GM18519 (cell line): Measurements from ENCODE around the gene SV2C.
"Not testable (repeated sequence)": the region's sequence is repeated elsewhere in the genome, so short reads cannot be mapped to it uniquely, and the experiment has no call there.

Experiments
- ATAC-seq: cut with Tn5 transposase; IDR thresholded peaks from one replicate; pipeline ENCODE4 v1.9.1; 2021; ENCODE audit warnings: mild to moderate bottlenecking, moderate library complexity; ENCODE audit not compliant: unreplicated experiment, low FRiP score

The SV2C gene, protein sequence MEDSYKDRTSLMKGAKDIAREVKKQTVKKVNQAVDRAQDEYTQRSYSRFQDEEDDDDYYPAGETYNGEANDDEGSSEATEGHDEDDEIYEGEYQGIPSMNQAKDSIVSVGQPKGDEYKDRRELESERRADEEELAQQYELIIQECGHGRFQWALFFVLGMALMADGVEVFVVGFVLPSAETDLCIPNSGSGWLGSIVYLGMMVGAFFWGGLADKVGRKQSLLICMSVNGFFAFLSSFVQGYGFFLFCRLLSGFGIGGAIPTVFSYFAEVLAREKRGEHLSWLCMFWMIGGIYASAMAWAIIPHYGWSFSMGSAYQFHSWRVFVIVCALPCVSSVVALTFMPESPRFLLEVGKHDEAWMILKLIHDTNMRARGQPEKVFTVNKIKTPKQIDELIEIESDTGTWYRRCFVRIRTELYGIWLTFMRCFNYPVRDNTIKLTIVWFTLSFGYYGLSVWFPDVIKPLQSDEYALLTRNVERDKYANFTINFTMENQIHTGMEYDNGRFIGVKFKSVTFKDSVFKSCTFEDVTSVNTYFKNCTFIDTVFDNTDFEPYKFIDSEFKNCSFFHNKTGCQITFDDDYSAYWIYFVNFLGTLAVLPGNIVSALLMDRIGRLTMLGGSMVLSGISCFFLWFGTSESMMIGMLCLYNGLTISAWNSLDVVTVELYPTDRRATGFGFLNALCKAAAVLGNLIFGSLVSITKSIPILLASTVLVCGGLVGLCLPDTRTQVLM

DNA sequence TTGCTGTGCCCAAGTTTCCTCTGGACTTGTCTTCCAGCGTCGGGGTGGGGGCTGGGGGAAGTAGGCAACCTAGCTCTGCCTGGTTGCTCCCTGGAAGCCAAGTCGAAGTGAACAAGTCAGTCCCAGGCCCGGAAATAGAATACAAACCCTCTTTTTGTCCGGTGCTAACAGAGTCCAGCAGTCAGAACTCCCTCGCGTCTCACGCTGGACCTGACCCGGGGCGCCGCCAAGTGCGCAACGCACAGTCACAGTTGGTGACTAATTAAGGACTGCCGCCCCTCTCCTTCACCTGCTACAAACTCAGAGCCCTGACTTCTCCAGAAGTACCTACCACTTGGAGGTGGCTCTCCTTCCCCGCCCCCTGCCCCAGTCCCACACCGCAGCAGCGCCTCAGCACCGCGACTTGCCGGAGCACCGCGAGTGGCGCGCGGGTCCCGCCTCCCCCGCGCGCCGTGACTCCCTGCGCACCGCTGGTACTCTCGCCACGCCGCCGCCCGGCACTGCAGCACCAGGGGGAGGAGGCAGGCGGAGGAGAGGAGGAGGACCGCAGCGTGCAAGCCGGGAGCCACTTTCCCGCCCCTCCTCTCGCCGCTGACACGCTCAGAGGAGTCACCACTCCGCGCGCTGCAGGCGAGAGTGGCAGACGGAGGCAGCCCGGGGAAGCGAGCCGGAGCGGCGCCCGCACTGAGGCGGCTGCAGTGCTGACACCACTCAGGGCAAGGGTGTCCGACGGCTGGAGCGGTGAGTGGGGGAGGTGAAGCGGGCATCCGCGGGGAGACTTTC lies at the start of gene SV2C:
SV2C (plus strand) TSS at position 612 of the 783 bp plus-strand sequence. CDS start 48,368 bp downstream, outside the sequence.
- no peak for ATAC-seq

DNA sequence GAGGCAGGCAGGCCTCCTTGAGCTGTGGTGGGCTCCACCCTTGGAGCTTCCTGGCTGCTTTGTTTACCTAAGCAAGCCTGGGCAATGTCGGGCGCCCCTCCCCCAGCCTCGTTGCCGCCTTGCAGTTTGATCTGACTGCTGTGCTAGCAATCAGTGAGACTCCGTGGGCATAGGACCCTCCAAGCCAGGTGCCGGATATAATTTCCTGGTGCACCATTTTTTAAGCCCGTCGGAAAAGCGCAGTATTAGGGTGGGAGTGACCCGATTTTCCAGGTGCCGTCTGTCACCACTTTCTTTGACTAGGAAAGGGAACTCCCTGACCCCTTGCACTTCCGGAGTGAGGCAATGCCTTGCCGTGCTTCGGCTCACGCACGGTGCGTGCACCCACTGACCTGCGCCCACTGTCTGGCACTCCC lies 45.4 kb upstream of the SV2C start:
- ATAC-seq, result not testable (repeated sequence)

DNA sequence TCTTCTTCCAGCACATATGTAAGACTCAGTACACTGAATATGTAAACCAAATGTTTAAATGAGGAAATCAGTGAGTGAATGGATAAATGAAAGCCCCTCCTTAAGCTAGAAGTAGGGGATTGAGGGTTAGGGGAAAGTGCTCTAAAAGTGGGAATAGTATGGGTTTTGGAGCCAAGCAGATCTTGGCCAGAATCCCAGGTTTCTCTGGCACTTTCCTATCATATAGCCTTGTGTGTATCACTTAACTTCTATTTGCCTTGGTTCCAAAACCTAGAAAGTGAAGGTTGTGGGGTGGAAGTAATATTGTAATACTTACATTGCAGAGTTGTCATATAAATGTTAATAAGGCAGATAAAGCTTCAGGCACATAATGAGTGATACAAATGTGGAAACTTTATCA lies 45.0 kb upstream of the SV2C start:
- ATAC-seq, result no peak

DNA sequence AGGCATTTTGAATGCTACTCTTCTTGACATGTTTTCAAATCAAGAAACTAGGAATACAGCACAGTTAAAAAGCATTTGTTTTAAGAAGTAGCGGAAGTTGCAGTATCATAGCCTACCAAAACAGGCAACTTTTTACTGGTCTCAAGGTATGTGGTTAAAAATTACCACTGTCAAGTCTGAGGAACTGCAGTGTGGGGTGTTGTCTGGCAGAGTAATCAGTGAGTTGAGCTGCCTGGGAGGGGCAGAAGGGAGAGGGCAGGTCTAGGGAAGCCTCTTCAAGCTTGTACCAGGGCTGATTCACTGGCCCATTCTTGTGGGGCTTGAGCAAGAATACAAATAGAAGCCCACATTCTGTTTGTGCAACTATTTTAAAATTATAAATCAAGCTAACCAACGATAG lies 42.4 kb upstream of the SV2C start:
- ATAC-seq, result no peak

DNA sequence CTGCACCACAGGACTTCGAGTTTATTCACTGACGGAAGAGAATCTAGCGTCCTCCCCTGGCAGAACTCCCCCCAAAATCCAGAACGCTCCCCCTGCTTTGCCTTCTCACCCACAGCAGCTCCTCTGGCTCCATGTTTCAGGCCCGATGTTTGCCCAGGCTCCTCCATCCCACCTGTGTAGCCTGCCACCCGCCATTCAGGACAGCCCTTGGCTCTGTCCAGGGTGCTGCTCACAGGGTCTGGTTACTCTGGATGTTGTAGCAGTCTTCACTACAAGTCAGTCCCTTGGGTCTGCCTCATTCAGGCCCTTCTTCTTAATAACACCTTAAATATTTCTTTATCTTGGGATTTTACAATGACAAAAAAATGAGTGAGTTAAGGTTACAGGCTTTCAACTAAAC lies 41.3 kb upstream of the SV2C start:
- ATAC-seq, result no peak

DNA sequence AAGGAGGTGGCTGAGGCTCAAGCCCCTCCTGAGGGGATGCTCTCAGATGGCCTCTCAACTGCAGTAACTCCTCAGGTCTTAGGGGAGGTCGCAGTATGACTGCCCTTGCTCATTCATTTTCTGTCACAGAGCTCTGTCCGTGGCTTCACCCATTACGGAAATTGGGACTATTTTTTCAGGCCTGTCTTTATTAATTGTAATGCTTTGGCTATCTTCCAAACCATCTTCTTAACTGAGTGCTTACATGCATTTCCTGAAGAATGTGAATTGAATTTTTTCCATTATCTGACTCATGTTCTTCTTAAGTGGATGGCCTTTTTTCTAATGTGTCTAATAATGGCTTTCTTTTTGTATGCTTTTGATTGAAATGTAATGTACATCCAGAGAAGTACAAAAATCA lies 36.4 kb upstream of the SV2C start:
- no peak for ATAC-seq

DNA sequence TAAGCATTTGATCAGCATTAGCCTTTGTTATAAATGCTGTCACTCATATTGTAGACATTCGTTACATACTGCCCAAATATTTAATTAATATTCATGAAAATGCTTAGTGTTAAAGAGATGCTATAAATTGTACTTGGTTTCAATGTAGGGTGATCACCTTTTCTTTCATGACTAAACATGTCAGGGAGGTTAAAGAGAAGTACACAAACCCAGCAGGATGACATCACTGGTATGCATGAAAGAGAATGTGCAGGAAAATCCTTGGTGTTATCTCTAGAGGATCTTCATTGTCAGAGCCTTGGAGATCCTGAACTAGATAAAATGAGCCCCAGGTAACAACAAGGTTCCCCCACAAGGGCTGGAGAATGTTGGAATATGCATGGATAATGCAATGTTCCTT lies 33.0 kb upstream of the SV2C start:
- ATAC-seq, result no peak

DNA sequence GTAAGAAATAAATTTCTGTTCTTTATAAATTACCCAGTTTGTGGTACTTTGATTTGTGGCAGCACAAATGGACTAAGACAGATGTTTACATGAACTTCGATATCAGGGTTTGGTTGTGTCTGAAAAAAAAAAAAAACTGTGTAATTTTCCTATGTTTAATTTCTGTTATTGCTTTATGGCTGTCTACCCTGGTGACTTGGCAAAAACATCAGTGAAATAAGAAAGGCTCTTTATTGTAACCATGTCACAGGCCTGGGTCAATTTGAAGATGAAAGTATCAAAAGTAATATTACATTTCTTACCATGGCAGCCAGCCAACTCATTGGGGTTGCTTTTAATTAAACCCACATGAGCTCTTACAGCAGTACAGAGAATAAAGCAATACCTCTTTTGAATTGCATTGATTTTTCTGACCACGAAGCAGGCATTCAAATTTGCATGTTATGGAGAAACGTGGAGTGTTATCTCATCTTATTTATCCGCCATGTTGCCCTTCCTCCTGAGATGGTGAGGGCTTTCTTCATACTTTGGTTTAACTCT lies 20.6 kb upstream of the SV2C start:
- ATAC-seq, result no peak

DNA sequence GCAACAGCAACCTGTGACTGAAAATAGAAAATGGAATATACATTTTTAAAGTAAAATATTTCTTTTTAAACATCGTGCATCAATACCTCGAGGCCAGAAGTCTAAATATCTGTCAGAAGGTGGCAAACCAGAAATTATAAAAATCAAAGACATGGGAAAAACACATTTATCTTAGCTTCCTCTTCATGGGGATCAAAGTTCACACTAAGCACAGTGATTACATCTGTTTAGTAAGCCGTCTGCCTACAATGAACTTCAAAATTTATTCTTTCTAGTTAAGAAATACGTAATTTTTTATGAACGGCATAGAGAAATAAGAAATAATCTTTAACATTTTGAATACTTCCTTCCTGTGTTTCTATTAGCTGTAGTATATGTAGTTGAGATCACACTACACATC lies 17.9 kb upstream of the SV2C start:
- no peak for ATAC-seq

DNA sequence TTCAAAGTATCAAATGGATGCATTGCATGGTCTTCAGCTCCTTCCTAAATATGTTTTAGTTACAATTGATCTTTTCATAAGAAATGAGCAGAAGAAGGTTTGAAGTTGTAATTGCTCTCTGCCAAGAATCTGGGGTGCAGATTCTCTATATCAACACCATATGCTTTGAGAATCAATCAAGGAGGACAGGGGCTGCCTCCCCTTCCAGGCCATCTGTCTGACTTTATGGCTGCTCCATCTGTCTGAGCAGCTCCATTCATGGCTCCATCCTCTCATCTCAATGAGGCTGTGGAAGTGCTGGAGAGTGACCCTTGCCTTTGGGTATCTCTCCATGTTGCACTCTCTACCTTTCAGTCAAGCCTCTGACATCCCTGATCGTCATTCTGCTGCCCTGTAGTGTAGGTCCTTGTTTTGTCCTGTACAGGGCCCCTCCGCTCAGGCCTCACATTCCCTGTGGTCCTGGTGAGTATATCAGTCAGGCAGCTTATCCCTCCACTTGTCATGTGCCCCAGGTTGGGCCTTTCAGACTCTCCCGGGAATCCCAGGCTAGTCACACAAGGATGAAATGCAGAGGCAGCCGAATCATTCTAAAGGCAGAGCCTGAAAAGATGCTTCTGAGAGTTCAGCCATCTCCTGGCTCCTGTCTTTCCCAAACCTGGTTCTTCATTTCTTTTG lies 14.0 kb upstream of the SV2C start:
- no peak for ATAC-seq

DNA sequence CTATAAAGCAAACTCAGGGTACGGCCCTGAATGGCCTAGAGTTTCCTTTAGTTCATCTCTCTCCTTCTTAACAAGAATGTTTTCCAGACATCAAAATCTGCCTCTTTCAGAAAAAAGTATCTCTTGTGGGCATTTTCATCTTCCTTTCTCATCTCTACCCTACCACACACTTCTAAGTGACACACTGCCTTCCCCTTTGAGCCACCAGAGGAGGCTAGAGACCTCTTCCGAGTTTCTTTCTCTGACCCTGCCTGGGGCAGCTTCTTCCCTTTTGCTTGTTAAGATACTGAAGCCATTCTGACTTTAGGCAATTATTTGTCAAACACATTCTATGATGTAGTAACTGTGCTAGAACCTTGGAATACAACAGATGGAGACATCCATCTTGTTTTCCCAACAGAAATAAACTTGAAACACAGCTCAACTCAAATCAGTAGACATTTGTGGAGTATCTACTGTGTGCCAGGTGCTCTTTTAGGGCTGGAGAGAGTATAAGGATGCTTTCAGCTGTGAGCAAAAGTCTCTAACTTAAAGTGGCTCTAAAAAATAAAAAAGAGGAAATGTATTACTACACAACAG lies 8.6 kb upstream of the SV2C start:
- ATAC-seq, result no peak

DNA sequence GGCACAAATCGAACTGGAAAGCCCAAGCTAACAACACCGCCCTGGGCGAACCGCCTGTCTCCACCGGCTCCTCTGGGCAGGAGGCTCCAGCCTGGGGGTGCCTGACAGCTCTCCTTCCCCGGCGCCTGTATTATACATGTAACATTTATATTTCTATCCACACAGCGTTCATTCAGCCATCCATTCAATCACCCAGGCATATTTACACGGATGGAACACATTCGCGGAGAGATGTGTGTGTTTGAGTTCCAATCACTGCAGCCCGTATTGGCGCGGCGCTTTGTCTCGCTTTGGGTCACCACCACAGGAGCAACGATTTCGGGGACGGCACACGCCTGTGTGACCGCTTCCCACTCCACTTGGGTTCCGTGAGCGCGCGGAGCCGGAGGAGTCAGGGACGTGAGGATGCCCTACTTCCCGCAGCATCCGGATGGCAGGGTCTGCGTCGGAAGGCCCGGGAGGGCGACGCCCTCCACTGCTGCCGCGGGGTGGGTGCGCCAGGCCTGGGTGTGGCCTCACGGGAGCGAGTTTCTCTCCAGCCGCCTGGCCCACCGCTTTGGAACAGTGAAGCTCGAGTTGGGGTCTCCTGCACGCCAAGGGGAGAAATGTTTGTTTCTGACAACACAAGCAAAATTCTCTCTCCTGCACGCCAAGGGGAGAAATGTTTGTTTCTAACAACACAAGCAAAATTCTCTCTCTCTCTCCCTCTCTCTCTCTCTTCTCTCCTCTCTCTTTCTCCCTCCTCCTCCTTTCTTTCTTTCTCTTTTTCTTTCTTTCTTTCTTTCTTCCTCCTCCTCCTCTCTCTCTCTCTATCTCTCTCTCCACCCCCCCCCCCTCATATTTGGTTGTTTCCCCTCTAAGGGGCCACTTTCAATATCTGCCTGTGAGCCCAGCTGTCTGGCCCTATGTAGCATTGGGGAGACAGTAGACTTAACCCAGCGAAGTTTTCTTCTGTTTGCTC lies 1.1 kb upstream of the SV2C start:
- ATAC-seq, result no peak

DNA sequence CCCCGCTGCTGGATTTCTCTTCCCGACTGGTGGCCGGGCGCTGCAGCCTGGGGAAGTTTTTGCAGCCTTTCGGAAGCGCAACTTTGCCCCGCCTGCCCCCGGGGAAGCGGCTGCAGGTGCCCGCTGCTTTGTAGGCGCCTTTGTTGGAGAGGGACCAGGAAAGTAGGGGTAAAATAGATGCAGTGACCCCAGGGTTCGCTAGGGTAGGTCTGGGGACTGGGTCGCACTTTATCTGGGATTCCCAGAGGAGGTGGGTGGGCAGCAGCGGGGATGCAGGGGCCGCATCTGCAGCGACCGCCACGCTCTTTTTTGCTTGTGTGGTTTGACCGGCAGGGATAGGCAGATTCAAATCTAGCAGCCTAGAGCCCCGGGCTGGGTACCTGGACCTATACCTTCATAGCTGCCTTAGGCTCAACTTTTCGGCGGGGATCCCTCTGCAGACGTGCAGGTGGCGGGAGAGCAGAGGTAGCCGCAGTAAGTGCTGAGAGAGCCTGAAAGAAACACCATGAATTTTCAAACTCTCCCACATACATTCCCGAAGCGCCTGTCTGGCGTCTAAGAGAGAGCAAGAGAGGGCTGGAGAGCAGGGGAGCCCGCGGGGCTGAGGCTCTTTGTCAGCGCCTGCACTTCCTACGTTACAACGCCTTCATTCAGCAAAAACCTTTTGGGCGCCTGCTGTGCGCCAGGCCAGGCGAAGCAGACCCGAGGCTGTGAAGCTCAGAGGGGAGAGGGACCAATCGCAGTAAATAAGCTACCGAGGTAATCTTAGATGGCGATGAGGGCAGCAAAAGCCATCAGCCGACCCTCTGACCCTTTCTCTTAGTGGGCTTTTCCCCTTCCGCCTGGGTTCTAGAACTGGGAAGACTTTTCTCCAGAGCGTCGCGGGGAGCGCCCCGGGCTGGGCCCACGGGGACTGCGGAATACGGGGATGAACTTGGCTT lies 642 bp downstream of the SV2C start:
- ATAC-seq, result no peak

DNA sequence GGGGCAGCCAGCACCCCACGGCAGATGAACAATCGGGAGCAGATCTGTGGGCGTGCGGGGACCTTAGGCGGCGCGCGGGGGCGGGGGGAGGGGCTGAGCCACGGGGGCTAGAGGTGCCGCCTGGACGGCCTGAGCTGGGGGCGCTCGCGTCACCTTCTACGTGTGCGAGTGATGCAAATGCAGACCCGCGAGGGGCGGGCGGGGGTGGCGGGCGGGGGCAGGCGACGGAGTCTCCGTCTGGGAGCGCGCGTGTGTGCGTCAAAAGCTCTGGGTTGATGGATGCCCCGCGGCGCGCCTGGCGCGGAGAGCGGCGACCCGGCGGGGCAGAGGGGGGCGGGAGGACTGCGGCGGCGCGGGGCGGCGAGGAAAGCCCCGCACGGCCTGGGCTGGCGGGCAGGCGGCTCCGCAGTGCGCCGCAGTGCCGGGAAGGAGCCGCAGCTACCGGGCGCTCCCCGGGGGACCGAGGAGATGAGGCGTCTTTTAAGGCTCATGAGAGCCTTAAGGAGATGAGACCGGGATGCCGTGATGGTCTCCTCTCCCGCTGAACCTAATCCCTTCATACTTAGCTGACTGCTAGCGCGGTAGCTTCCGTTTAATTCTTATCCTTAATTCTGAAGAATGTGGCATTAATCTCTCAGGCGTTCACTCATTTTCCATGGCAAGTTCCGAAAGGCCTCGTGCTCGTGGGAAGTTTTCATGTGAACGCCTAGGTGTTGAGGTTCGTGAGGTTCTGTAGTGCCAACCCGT lies 1.5 kb downstream of the SV2C start:
- ATAC-seq, result no peak

DNA sequence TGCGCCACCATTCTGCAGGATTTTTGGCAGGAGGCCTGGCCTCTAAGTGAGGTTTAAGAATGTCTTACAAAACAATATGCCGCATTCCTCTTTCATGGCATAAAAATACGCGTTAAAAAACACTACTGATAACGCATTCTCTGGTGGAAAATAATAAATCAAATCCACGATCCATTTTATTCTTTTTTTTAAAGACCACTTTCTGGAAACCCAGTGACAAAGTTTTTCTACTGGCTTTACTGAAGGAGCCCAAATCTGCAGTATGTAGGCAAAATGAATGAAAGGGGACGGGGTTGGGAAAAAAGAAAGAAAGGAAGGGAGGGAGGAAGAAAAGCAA lies 2.0 kb downstream of the SV2C start:
- ATAC-seq, result no peak

DNA sequence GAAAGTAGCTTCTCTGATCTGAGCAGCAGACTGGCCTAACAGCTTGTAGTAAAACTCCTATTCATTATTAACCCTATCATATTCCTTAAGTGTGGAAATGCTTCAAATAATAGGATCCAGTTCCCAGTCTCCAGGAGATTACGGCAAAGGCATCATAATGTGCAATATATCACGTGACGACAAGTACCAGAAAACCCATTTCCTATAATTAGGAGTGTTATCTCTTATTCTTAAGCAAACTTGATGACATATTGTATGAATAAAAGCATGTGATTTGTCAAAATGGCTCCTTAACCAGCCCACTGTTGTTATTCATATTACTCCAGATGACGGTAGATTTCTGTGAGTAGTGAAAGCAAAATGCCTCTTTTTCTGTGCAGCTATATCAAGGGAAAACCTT lies 2.9 kb downstream of the SV2C start:
- ATAC-seq, result no peak

DNA sequence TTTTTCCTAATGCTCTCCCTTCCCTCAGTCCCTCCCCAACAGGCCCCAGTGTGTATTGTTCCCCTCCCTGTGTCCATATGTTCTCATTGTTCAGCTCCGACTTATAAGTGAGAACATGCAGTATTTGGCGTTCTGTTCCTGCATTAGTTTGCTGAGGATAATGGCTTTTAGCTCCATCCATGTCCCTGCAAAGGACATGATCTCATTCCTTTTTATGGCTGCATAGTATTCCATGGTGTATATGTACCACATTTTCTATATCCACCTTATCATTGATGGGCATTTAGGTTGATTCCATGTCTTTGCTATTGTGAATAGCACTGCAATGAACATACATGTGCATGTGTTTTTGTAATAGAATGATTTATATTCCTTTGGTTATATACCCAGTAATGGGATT lies 6.0 kb downstream of the SV2C start:
- ATAC-seq, result not testable (repeated sequence)
